Muscle of leg (tissue), 11 donors: ENCODE results near the gene CHTF18. TPM values are rescaled to one million over a fixed set of nuclear protein-coding genes. Genes with fewer than 3 reads are reported as not detected.

Source experiments
- DNase-seq: peaks from one replicate; pipeline ENCODE4 v3.0.0; 2013
- H3K27ac ChIP-seq: one replicate; pipeline ENCODE4 v1.5.1; 2013; ENCODE audit warnings: mild to moderate bottlenecking, low read length, control low read depth
- H3K27me3 ChIP-seq: one replicate; pipeline ENCODE4 v1.6.1; 2013; ENCODE audit warnings: low read length; ENCODE audit not compliant: control insufficient read depth, insufficient read depth
- H3K36me3 ChIP-seq: one replicate; pipeline ENCODE4 v1.6.1; 2013; ENCODE audit warnings: low read length; ENCODE audit not compliant: control insufficient read depth, insufficient read depth
- H3K4me1 ChIP-seq: one replicate; pipeline ENCODE4 v1.6.1; 2013; ENCODE audit warnings: low read length; ENCODE audit not compliant: control insufficient read depth, insufficient read depth
- H3K4me3 ChIP-seq: one replicate; pipeline ENCODE4 v1.5.1; 2013; ENCODE audit warnings: low read length, control low read depth
- H3K9me3 ChIP-seq: replicated peaks from 2 replicates; pipeline ENCODE4 v1.6.1; 2013; ENCODE audit warnings: low read depth, low read length; ENCODE audit not compliant: control insufficient read depth
- WGBS: methylation state at CpG from one replicate; pipeline ENCODE4 v1.1.5; 2013; ENCODE audit warnings: missing lambda C conversion rate; ENCODE audit not compliant: insufficient coverage; 5-methylcytosine and 5-hydroxymethylcytosine counted together
- polyA plus RNA-seq, 8 donors: library from polyadenylated mRNA; unstranded; fragments of 120-200 nt; gene quantifications; one replicate each; pipeline versions ENCODE4 v1.2.1 to v1.2.3, GENCODE V29; 2013; ENCODE audit warnings: inconsistent platforms in 1 of 8, low replicate concordance in 1 of 8; ENCODE audit not compliant: insufficient read length in 8 of 8, insufficient read depth in 1 of 8
- total RNA-seq: library from RNA; stranded (reverse); fragments of 120-200 nt; gene quantifications from one replicate; pipeline ENCODE4 v1.2.4, GENCODE V29; 2013

The CHTF18 gene
- total and polyA plus RNA-seq, 9 donors: 11.5 to 27.1 (median 18.0) TPM

- 78% methylated on average over 14 of the region's 14 CpGs for WGBS
- Histone ChIP-seq H3K4me1 (peaks cover 39% of the 10 kb centered on the region), H3K9me3 (peaks cover 23% of the 10 kb centered on the region), H3K27me3 (no peaks in the 10 kb centered on the region), H3K36me3 (no peaks in the 10 kb centered on the region), H3K27ac (no peak overlapping the region), H3K4me3 (no peak overlapping the region)
- no peak for DNase-seq
These were observed 50.3 kb downstream of the CHTF18 start for GRCh38 chr16:838741-839140.

DNA sequence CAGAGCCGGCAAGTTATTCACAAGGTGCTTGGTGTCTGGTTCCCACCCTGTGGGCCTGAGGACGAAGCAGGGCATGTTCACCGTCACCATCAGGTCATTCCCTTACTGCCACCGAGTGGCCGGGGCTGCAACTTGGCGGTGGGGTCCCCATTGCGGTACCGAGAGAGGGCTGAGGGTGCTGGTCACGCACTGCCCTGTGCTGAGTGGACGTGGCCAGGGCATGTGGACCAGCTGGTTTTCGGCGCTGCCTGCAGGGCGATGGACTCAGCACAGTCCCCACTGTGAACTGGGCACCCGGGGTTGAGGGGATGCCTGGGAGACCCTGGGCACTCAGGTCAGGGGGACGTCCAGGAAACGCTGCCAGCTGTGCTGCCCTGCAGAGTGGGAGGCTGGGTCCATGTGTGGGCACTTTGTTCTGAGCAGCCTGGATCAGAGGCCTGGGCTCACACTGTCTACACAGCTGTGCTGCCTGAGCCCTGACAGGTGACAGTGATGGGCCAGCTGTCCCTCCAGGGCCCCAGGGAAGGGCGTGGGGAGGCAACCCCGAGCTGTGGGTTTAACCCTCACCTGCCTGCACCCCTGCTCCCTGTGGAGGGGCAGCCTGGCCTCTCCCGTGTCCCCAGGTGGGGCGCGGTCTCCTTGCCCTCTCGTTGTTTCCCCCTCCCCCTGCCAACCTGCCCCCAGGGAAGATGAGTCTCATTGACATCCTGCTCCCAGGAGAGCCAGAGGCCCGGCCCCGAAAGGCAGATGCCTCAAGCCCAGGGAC is 51.4 kb downstream of the CHTF18 start:
- peaks cover 18% of the 10 kb centered on the region for H3K9me3 ChIP-seq
- H3K27me3 ChIP-seq: no peaks in the 10 kb centered on the region
- H3K4me3 ChIP-seq: no peak overlapping the region
- WGBS: 67% methylated on average over 23 of the region's 24 CpGs
- no peaks in the 10 kb centered on the region for H3K36me3 ChIP-seq
- peaks cover 39% of the 10 kb centered on the region for H3K4me1 ChIP-seq
- H3K27ac ChIP-seq: no peak overlapping the region
- DNase-seq: peak; percentile 62

DNA sequence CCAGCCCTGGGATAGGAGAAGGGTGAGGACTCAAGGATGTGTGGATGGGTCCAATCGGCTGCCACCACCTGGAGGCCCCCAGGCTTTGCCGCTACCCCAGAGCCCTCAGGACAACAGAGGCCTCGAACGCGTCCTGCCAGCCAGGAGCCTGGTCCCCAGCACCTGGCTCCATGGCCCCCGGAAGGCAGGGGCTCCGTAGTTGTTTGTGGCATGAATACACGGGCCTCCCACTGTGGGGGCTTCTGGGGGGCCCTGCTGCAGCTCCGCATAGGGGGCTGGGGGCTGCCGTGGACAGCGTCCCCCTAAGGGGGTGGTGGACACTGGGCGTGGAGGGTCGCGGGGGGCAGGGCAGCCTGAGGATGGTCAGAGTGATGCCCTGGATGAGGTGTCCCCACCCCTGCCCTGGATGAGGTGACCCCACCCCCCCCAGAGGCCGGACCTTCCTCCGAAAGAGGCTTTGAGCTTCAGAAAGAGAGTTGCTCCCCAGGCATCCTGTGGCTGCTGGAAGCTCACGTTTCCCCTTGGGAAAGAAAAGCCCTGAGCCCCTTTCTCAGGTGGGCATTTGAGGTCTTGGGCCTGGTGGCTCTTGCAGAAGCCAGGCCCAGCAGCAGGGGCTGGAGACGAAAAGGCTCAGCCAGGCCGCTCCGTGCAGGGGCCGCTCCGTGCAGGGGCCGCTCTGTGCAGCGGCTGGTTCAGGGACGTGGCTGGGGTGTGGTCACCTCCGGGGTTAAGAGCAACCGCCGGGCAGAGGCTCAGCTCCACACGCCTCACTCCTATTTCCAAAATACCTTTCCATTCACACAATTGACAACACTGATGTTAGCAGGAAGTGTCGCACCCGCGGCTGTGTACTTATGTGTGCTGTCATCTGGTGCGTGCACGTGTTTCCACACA is 52.4 kb downstream of the CHTF18 start:
- WGBS: 61% methylated on average over 21 of the region's 34 CpGs

DNA sequence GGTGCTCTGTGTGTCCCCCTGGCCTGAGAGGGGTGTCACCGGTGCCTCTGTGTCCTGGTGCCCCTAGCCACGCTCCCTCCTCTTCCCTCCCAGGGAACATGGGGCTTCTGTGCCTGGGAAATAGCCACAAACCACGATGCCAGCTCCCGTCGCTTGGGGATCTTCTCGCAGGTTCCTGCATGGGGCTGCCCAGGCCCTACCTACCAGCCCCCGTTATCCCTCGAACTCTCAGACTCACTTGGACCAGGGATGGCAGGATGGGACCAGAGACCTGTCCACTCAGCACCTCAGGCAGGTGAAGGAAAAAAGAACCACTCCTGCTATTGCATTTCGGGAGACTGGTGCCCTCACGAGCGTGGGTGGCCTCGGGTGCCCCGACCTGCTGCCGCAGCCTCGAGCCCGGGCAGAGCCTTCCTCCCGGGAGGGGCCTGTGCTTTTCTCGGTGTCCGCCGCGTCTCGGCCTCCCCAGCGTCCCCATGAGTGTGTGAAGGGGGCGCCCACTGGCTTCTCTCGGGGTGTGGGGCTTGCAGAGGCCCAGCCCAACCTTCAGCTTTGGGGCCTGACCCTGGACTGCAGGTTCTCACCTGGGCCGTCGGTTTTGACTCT is 53.1 kb downstream of the CHTF18 start:
- H3K36me3 ChIP-seq: no peaks in the 10 kb centered on the region
- 79% methylated on average over 20 of the region's 27 CpGs for WGBS
- no peak for DNase-seq
- H3K9me3 ChIP-seq: peaks cover 5% of the 10 kb centered on the region
- peaks cover 5% of the 10 kb centered on the region for H3K27me3 ChIP-seq
- H3K27ac ChIP-seq: no peak overlapping the region
- no peak overlapping the region for H3K4me3 ChIP-seq
- peaks cover 39% of the 10 kb centered on the region for H3K4me1 ChIP-seq

More for the DNA sequence above, 52.4 kb downstream of the CHTF18 start:
- no peak for DNase-seq
- H3K27ac ChIP-seq: no peak overlapping the region
- H3K36me3 ChIP-seq: no peaks in the 10 kb centered on the region
- peaks cover 12% of the 10 kb centered on the region for H3K9me3 ChIP-seq
- no peak overlapping the region for H3K4me3 ChIP-seq
- peaks cover 5% of the 10 kb centered on the region for H3K27me3 ChIP-seq
- H3K4me1 ChIP-seq: peaks cover 39% of the 10 kb centered on the region

DNA sequence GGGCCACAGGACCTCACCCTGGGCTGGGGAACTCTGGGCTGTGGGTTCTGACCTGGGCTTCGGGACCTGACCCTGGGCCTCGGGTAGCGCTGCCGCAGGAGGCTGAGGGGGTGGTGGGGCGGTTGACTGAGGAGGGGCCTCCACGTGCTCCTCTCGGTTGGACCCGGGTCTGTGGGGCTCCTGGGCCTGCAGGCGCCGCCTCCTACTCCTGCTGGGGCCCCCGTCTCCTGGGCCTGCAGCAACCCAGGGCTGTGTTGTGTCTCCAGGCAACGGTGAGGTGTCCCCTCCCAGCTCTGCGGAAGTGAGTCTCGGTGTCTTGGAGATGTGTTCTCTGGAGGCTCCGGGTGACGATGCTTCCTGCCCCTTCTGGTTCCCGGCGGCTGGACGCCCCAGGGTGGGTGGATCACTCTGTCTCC is 53.6 kb downstream of the CHTF18 start:
- H3K27ac ChIP-seq: peak overlapping the region; percentile 31
- peak; percentile 91 for DNase-seq
- WGBS: 38% methylated on average over 19 of the region's 19 CpGs
- peaks cover 39% of the 10 kb centered on the region for H3K4me1 ChIP-seq
- no peaks in the 10 kb centered on the region for H3K36me3 ChIP-seq
- peaks cover under 1% of the 10 kb centered on the region for H3K9me3 ChIP-seq
- H3K4me3 ChIP-seq: no peak overlapping the region
- H3K27me3 ChIP-seq: peaks cover 5% of the 10 kb centered on the region

DNA sequence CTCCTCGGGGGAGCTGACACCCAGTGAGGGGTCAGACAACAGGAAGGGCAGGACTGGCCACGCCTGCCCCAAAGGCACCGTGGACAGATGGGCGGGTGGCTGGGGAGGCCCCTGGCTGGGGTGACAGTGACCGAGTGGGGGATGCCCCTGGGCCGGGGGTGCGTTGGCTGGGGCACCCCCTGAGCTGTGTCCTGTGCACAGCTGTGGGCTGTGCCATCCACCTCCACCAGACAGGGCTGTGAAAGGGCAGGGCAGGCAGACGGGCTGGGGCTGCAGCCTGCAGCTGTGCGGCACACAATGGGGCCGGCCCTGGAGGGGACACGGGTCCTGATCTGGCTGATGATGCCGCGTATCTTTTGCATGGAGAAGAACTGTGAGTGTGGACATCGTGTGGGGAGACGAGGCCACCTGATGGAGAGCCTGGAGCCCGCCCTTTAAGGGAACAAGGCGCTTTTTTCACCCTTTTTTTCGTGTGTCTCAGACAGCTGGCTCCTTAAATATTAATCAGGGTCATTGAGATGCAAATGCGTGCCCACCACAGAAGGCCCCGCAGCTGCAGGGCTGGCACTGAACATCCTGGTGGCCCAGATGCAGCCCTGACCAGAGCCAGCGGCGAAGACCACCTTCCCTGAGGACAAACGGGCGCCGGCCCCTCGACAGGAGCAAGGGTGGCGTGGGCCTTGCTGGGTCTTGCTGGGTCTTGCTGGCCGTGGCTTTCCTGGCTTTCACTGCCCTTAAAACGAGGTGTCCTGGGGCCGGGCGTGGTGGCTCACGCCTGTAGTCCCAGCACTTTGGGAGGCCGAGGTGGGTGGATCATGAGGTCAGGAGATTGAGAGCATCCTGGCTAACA is 54.5 kb downstream of the CHTF18 start:
- no peak for DNase-seq
- Histone ChIP-seq H3K4me1 (peaks cover 39% of the 10 kb centered on the region), H3K4me3 (no peak overlapping the region), H3K36me3 (no peaks in the 10 kb centered on the region), H3K27me3 (peaks cover 5% of the 10 kb centered on the region), H3K9me3 (peaks cover 4% of the 10 kb centered on the region), H3K27ac (no peak overlapping the region)
- WGBS: 76% methylated on average over 32 of the region's 33 CpGs

DNA sequence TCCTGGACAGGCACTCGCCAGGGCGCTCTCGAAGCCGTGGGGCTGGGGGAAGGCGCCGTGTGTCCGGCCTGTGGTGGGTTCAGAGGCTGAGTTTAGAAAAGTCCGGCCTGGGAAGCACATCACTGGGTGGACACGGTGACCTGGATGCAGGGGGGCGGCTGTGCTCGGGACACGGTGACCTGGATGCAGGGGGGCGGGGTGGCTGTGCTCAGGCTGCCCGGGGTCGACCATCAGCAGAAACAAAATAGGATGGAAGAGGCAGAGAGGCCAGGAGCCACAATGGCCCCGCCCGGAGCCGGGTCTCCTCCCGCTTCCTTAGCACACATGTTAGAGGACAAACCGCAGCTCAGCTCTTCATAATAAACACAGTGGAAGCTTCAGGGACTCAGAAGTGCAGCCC is 55.4 kb downstream of the CHTF18 start:
- WGBS: 91% methylated on average over 13 of the region's 20 CpGs
- DNase-seq: no peak
- Histone ChIP-seq H3K9me3 (peaks cover 8% of the 10 kb centered on the region), H3K4me3 (no peak overlapping the region), H3K27me3 (peaks cover 5% of the 10 kb centered on the region), H3K4me1 (peaks cover 39% of the 10 kb centered on the region), H3K36me3 (no peaks in the 10 kb centered on the region), H3K27ac (no peak overlapping the region)

DNA sequence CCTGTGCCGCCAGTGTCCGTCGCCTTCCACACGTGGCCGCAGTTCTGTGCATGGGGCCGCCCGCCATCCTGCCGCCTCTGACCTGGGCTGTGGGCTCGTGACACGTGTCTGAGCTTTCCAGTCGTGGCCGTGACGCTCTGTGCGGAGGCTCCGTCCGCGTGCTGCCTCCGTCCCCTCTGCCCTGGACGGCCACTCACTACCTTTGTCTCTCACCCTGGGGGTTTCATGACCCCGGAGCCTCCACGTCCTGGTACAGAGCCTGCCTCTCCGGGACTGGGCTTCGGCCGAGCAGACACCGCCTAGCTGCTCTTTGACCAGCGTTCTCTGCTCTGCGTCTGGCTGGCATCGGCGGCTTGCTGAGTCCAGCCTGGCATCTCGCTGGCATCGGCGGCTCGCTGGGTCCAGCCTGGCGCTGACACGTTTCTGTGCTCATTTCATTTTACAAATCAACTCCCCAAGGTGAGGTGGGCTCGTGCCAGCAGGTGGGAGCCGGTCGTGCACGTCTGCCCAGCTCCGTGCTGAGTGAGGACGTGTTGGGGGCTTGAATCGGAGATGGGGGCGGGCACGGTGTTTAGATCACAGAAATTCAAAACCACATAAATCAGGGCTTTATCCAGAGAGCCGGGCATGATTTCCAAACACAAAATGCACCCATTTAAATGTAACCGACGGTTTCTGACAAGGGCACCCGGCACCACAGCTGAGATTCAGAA is 56.4 kb downstream of the CHTF18 start:
- Histone ChIP-seq H3K9me3 (peaks cover 9% of the 10 kb centered on the region), H3K27ac (no peak overlapping the region), H3K36me3 (no peaks in the 10 kb centered on the region), H3K4me1 (peaks cover 33% of the 10 kb centered on the region), H3K27me3 (peaks cover 5% of the 10 kb centered on the region), H3K4me3 (no peak overlapping the region)
- WGBS: 93% methylated on average over 38 of the region's 48 CpGs
- no peak for DNase-seq

GRCh38 chr16:845351-845745 is 56.9 kb downstream of the CHTF18 start:
- Histone ChIP-seq H3K4me1 (peaks cover 27% of the 10 kb centered on the region), H3K4me3 (no peak overlapping the region), H3K27ac (no peak overlapping the region), H3K27me3 (peaks cover 5% of the 10 kb centered on the region), H3K9me3 (peaks cover 14% of the 10 kb centered on the region), H3K36me3 (no peaks in the 10 kb centered on the region)
- no peak for DNase-seq
- WGBS: 56% methylated on average over 22 of the region's 26 CpGs
